ENCODE data around the gene RAB5B. TPM values are rescaled to one million over a fixed set of nuclear protein-coding genes. Genes with fewer than 3 reads are reported as not detected.

The RAB5B gene, protein sequence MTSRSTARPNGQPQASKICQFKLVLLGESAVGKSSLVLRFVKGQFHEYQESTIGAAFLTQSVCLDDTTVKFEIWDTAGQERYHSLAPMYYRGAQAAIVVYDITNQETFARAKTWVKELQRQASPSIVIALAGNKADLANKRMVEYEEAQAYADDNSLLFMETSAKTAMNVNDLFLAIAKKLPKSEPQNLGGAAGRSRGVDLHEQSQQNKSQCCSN
- total RNA-seq, result 25.3 and 32.5 TPM in 2 replicates

DNA sequence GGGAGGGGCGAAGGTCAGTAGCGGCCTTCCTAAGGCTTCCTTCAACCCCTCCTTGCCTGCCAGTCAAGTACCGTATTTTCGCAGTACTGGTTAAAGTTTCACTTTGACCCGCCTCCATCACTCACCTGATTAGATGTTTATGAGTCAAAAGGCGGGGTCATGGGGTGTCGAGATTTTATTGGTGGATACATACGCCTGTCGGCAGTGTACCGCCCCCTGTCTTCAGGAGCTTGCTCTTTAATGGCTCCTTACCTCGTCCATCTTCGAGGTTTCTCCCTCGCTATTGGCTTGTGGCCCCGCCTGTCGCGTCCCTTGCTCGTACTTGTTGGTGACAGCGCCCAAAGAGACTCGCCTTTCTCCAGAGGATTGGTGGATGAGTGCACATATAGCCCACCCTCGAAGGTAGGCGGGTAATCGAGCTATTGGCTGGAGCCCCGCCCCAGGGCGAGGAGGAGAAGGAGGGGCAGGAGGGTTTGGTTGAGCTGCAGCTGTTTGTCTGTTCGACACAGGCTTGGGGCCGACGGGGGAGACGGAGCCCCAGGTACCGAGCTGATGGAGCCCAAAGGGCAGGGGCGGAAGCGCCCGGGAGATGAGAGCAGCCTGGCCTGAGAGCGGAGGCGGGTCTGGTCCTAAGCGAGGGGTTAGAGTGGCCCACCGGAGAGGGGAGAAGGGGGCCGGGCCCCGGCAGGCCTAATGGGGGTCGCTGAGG is at the start of gene RAB5B:
TSS of gene RAB5B (plus strand) at position 480 of the 709 bp plus-strand sequence. CDS start 12,883 bp downstream, outside the sequence.
- DNase-seq (ENCODE audit: low read depth in 2 of 2), result peak; percentile 100

DNA sequence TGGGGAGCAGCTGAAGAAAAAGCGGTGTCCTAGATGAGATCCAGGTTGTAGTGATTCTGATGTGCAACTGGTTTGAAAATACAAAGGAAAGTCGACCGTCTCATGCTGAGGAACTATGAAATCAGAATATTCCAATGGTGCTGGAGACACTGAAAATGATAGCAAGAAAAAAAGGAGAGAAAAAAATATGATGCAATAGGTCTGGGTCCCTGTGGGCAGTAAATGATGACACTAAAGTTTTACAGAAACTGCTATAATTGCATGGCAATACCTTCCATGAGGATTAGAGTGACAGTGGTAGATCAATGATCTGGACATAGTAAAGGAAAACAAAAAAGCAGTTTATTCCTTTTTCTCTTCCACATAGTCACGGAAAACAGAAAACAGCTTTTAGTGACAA is 48.5 kb upstream of the RAB5B start:
- DNase-seq (ENCODE audit: low read depth in 2 of 2), result no peak

- DNase-seq (ENCODE audit: low read depth in 2 of 2), result no peak
These were observed 47.8 kb upstream of the RAB5B start for GRCh38 chr12:55925870-55926737.

DNA sequence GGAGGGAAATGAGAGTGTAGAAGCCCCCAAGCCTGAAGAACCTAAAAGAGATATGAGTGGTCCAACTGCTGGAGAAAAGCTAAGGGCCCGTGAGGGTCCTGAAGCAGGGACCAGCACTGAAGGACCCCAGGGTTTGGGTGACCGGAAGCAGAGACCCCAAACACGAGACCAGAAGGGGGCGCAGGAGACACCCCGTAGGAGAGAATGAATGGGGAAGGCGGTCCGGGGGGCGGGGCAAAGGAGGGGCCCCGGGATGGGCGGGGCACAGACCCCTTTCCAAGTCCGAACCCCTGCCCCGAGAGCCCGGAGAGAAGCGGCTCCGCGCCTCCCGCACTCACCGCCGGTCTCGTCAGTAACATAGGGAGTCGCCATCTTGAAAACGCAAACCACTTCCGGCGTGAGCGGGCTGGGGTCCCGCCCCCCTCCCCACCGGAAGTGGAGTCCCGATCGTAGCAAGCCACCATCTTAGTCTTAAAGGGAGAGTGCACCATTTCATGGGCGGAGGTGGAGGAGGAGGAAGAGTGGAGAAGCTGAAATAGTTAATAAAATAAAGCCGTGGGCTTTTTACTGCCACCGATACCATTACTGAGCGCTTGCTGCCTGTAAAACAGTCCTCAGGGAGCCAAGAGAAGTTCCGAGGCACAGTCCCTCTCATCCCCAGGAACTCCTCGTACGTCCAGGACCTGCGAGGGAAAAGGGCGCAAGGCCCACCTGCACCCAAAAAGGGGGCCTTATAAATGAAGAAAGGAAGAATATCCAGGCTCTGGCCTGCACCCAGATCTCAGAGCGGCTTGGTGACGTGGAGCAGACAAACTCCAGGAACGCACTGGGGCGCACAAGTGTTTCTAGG is 46.9 kb upstream of the RAB5B start:
- DNase-seq (ENCODE audit: low read depth in 2 of 2), result peak; percentile 91 to 94

GRCh38 chr12:55927588-55928502 is 46.0 kb upstream of the RAB5B start, which contains the start of gene PYM1:
TSS of gene PYM1 (minus strand) at chr12:55927894. CDS start at chr12:55927761, 133 bp downstream.
- peak; percentile 71 for DNase-seq (ENCODE audit: low read depth in 2 of 2)

- no peak for DNase-seq (ENCODE audit: low read depth in 2 of 2)
These were observed 44.5 kb upstream of the RAB5B start for GRCh38 chr12:55929306-55929791.

- peak; percentile 57 to 76 for DNase-seq (ENCODE audit: low read depth in 2 of 2)
These were observed 43.0 kb upstream of the RAB5B start, which contains the start of gene DGKA for GRCh38 chr12:55930771-55931316. TSS of gene DGKA (plus strand) at chr12:55931162. CDS start at chr12:55936504, 5,342 bp downstream.

GRCh38 chr12:55931317-55931779 is 42.5 kb upstream of the RAB5B start:
- peak in 1 of 2 donors; percentile 16 for DNase-seq (ENCODE audit: low read depth in 2 of 2)

- peak; percentile 65 to 71 for DNase-seq (ENCODE audit: low read depth in 2 of 2)
These were observed 41.9 kb upstream of the RAB5B start for GRCh38 chr12:55931780-55932550.

DNA sequence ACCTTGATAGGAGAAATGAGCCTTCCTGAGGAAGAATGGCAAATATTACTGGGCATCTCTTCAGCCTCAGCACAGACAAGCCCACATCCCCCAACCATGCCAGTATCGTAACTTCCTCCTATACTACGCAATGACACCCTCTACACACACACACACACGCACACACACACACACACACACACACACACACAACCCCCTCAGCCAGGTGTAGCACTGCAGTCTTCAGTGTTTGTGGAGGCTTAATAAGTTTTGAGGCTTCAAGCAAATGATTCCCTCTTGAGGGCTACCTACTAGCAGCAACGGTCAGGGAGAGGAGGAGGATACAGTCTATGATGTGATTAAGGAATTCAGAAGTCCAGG is 41.3 kb upstream of the RAB5B start:
- peak; percentile 63 to 71 for DNase-seq (ENCODE audit: low read depth in 2 of 2)

DNA sequence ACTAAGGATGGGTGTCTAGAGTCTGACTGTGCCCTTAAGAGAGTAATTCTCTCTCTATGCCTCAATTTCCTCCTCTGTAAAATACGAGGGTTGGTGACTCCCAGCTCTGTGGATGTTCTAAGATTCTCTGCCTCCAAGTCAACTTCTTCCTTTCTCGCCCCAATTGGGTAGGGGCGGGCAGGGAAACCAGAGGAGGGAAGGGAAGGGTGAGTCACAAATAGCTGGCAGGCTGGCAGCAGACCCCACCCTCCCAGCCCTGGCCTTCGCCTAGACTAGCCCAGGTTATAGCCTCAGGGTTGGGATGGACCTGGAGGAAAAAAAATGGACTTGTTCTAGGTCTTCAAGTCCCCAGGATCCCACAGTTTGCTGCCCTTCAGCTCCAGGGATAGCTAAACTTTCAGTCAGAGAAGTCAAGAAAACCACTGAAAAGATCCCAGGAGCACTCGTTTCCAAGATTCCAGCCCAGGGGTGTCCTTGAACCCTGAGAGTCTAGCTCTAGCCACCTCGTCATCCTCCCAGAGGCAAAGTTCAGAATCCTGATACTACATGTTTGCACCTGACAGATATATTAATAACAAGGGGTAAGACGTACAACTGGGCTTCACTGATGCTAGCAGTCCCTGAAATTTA is 40.6 kb upstream of the RAB5B start:
- peak in 1 of 2 donors; percentile 60 for DNase-seq (ENCODE audit: low read depth in 2 of 2)

- DNase-seq (ENCODE audit: low read depth in 2 of 2), result no peak
These were observed 39.8 kb upstream of the RAB5B start for GRCh38 chr12:55933799-55934742.

DNA sequence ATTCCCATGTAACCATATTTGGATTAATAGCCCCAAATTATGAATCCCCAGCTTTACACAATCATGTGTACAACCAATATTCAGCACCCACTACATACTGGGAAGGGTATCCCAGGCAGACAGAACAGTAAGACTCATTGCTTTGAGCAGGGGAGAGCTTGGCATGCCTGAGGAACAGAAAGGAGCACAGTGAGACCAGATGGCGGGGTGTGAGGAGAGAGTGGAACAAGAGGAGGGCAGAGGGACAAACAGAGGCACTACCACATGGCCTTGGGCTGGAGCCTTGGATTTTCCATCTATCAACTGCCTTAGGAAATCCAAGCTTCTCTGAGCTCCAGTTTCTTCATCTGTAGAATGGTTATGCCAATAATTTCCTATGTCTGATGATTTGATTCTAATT is 39.1 kb upstream of the RAB5B start:
- DNase-seq (ENCODE audit: low read depth in 2 of 2), result no peak

DNA sequence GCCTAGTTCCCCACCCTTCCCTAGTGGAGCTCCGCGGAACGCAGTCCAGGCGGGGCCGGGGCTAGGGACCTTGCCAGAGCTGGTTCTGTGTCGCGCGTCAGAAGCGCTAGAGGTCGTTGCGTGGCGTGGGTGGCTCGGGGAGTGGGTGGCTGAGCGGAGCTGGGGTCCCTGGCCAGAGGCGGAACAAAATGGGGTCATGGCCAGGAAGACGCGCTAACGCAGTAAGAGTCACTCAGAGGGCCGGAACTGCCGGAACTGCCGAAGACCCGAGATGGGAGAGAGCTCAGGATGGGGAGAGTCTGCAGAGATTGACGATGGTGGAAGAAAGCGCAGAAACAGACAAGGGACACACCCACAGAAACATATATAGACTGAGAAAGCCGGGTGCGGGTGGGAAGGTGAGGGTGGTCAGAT is 38.1 kb upstream of the RAB5B start:
- peak in 1 of 2 donors; percentile 41 for DNase-seq (ENCODE audit: low read depth in 2 of 2)

GRCh38 chr12:55937981-55938380 is 35.9 kb upstream of the RAB5B start:
- DNase-seq (ENCODE audit: low read depth in 2 of 2), result no peak

DNA sequence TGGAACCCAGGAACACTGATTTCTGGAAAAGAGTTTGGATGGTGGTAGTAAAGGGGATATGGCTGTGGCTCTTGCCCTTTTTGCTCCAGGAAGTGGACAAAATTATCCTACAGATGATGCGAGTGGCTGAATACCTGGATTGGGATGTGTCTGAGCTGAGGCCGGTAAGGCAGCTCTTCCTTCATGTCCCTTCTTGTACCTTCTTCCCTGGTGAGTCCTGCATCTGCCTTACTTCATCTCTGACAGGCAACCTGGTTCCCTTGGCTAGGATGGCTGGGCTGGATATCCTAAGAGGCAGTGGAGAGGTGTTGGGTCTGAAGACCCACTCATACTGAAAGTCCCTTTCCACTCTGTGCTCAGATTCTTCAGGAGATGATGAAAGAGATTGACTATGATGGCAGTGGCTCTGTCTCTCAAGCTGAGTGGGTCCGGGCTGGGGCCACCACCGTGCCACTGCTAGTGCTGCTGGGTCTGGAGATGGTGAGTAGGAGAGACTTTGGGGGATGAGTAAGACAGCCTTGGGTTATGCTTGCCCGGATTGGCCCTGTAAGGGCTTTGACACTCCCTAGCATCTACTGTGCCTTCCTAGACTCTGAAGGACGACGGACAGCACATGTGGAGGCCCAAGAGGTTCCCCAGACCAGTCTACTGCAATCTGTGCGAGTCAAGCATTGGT is 34.9 kb upstream of the RAB5B start:
- DNase-seq (ENCODE audit: low read depth in 2 of 2), result no peak

Data from lung microvascular endothelial cell (primary cell).